Fibroblast of the aortic adventitia (primary cell): Measurements from ENCODE around the gene SPOCK1. TPM values are rescaled to one million over a fixed set of nuclear protein-coding genes. Genes with fewer than 3 reads are reported as not detected.

Source experiments
- DNase-seq: peaks from one replicate; pipeline ENCODE4 v3.0.0-alpha.2; 2010; ENCODE audit warnings: low read depth
- H3K4me3 ChIP-seq: 2 replicates; pipeline ENCODE4 v1.5.1; 2011; ENCODE audit warnings: low read depth, mild to moderate bottlenecking, control low read depth, low read length, moderate library complexity
- total RNA-seq: library from RNA; depleted of rRNA; stranded (reverse); fragments of >200 nt; gene quantifications from 2 replicates; pipeline ENCODE4 v1.2.3, GENCODE V29; 2012; ENCODE audit warnings: low replicate concordance
- TF ChIP-seq, protein P1 (sequence below): IDR thresholded peaks from 2 replicates; pipeline ENCODE4 v1.5.1; 2011; ENCODE audit warnings: mild to moderate bottlenecking, low read length, control low read depth, inconsistent platforms; ENCODE audit not compliant: insufficient read depth

SPOCK1 gene
- total RNA-seq, 1 donor = 174 TPM

DNA sequence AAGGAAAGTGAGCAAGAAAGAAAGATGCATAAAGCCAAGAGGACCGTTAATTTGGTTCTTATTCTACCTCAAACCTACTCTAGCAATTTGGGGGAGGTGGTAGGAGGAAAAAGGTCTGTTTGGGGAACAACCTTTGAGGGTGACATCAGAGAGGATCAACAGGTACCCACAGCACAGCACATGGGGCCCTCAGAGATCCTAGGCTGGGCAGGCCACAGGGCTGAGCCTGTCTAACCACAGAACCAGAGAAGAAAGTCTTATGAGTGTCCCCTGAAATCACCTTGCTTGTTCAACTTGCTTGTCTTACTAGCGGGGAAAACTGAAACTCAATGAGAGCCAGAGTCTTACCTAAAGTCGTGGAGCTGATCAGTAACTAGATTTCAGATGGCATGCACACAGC is 385.2 kb downstream of the SPOCK1 start:
- TF ChIP-seq, protein P1, sequence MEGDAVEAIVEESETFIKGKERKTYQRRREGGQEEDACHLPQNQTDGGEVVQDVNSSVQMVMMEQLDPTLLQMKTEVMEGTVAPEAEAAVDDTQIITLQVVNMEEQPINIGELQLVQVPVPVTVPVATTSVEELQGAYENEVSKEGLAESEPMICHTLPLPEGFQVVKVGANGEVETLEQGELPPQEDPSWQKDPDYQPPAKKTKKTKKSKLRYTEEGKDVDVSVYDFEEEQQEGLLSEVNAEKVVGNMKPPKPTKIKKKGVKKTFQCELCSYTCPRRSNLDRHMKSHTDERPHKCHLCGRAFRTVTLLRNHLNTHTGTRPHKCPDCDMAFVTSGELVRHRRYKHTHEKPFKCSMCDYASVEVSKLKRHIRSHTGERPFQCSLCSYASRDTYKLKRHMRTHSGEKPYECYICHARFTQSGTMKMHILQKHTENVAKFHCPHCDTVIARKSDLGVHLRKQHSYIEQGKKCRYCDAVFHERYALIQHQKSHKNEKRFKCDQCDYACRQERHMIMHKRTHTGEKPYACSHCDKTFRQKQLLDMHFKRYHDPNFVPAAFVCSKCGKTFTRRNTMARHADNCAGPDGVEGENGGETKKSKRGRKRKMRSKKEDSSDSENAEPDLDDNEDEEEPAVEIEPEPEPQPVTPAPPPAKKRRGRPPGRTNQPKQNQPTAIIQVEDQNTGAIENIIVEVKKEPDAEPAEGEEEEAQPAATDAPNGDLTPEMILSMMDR = no peak
- no peak for DNase-seq
- H3K4me3 ChIP-seq = no peak overlapping the region

DNA sequence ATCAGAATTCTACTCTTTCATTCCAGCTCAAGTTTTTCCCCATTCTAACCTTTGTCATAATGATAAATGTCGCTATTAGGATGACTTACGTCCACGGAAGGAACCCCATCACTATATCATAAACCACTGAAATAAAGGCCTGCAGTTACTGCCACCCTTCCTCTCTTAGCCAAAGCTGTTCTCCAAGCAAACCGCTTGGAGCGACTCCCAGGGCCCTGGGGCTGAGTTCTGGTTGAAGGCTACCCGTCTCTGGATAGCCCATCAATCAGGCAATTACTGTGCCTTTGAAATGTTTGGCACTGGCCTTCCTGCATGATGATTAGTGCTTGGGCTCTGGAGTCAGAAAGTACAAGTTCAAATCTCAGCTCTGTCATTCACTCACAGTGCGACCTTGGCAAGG is 386.0 kb downstream of the SPOCK1 start:
- H3K4me3 ChIP-seq = no peak overlapping the region
- TF ChIP-seq, protein P1 = no peak
- DNase-seq = no peak

DNA sequence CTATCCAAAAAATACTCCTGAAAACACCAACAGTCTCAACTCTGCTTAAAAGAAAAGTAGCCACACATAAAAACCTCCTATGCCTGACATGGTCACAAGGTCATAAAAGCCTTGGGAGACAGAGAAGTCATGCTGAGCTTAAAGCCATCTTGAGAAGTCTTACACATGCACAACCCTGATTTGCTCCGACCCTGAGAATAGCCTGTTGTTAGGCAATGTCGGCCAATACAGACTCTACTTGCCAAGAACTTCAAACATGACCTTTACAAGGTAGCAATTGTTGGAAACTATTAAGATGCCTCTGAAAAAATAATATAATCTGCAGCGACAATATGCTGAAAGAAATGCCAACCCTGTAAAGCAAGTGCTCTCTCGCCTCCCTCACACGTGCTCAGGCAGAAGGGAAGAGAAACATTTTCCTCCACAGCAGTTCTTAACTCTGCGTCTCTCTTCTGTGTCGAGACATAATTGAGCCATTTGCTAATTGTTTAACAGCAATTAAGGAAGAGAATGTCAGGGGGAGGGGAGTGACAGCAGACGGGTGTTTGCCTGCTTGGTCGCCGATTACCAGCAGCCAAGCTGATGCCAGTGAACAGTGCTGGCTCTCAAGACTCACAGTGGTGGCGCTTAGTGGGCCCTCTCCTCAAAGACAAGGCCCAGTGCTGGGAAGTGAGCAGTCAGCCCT is 393.6 kb downstream of the SPOCK1 start:
- no peak for DNase-seq
- TF ChIP-seq, protein P1 = no peak
- no peak overlapping the region for H3K4me3 ChIP-seq

DNA sequence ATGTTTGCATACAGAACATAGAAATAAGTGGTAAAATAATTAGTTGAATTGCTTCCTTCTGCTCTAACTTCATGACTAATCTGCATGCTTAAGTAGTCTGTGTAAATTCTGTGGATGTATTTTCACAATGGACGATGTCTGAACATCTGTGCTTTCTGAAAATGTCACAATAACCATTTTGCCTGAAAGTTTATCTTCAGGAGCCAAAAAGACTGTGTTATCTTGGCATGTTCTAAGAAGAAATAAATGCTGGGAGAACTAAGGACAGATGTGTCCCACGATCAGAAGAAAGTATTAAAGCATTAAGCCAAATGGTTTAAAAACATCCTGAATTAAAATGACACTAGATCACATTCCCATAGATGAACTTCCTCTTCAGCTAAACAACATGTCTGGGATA is 397.6 kb downstream of the SPOCK1 start:
- TF ChIP-seq, protein P1 = no peak
- peak; percentile 63 for DNase-seq
- H3K4me3 ChIP-seq = no peak overlapping the region

DNA sequence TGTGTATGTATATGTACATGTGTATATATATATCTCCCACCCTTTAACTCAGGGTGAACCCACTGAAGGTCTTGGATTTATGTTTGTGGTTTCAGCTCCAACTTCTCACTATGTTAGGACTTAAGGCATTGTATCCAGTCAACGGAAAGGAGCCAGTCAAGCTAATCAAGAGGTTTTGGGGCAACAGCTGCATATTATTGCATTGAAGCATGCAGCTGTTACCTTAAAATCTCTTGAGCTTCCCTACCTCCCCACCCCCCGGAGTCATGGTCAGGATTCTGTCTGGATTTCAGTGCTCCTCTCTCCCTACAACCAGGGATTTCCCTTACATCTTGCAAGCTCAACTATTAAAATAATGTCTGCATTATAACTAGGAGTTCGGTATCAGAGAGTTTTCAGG is 399.5 kb downstream of the SPOCK1 start:
- no peak overlapping the region for H3K4me3 ChIP-seq
- TF ChIP-seq, protein P1 = no peak
- no peak for DNase-seq

DNA sequence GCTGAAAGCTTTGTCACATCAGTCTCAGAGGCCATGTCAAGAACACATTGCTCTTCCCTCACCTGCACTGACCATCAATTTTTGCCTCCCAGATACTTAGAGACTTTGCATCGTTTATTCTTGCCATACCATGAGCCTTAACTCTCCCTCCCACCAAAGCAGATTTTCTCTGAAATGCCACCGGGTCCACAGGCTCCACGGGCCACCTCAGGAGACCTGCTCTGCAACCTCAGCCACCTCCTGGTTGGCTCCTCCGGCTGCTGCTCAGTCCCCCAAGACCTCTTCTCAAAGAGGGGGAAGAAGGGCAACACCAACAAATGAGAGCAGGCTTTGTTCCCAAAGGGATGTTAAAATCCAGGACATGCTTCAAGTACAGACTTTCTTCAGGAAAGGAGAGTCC is 400.5 kb downstream of the SPOCK1 start:
- H3K4me3 ChIP-seq = no peak overlapping the region
- no peak for DNase-seq
- TF ChIP-seq, protein P1 = no peak

DNA sequence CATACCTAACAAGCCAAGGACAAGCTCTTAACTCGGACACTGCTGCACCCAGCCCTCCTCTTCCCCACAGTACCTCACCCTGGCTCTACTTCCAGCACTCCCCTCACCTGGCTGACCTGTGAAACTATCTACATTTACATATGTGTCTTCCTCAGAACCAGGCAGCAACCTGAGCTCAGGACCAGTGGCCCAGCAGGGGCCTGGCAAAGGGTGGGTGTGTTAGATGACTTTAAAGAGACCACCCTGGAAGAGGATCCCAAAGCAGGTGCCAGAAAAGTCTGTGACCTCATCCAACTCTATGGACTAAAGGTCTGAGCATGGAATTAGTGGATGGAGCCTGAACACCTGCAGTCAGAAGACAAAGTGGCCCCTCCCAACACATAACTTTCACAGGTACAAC is 400.9 kb downstream of the SPOCK1 start:
- DNase-seq = no peak
- TF ChIP-seq, protein P1 = no peak
- no peak overlapping the region for H3K4me3 ChIP-seq
